Activated CD4-positive, alpha-beta T cell treated with anti-CD3 and anti-CD28 coated beads, Interleukin-2, Interleukin-4, amounts not matched to agents 100 ng/mL and 50 ng/mL, durations not matched to agents 16 hours and 8 hours (primary cell): ENCODE data around the gene VEZF1.

Source experiments
- DNase-seq: peaks from one replicate; pipeline ENCODE4 v3.0.0-alpha.2; 2020; ENCODE audit warnings: low spot score

VEZF1 gene

GRCh38 chr17:57949649-57950048, 38.4 kb downstream of the VEZF1 start:
- no peak for DNase-seq

- DNase-seq: peak; percentile 12
These were observed 39.3 kb downstream of the VEZF1 start for GRCh38 chr17:57948555-57949420.

- no peak for DNase-seq
These were observed 39.9 kb downstream of the VEZF1 start for GRCh38 chr17:57948169-57948554.

GRCh38 chr17:57947369-57947768, 40.7 kb downstream of the VEZF1 start:
- DNase-seq: no peak

- peak; percentile 53 for DNase-seq
These were observed 41.2 kb downstream of the VEZF1 start for GRCh38 chr17:57946798-57947358.

- DNase-seq: no peak
These were observed 41.9 kb downstream of the VEZF1 start for GRCh38 chr17:57945996-57946797.

GRCh38 chr17:57944908-57945307, 43.1 kb downstream of the VEZF1 start:
- DNase-seq: no peak

GRCh38 chr17:57943645-57944044, 44.4 kb downstream of the VEZF1 start:
- no peak for DNase-seq

- no peak for DNase-seq
These were observed 44.9 kb downstream of the VEZF1 start for GRCh38 chr17:57943140-57943539.

- no peak for DNase-seq
These were observed 46.4 kb downstream of the VEZF1 start for GRCh38 chr17:57941384-57942370.

GRCh38 chr17:57940653-57941329, 47.3 kb downstream of the VEZF1 start:
- no peak for DNase-seq

- no peak for DNase-seq
These were observed 47.8 kb downstream of the VEZF1 start for GRCh38 chr17:57940231-57940630.

GRCh38 chr17:57939797-57940196, 48.3 kb downstream of the VEZF1 start:
- no peak for DNase-seq

- DNase-seq: no peak
These were observed 50.0 kb downstream of the VEZF1 start for GRCh38 chr17:57938061-57938502.

- no peak for DNase-seq
These were observed 50.6 kb downstream of the VEZF1 start for GRCh38 chr17:57937492-57937891.

- DNase-seq: no peak
These were observed 51.9 kb downstream of the VEZF1 start for GRCh38 chr17:57935833-57936807.

- DNase-seq: no peak
These were observed 56.4 kb downstream of the VEZF1 start for GRCh38 chr17:57931488-57932137.

- no peak for DNase-seq
These were observed 57.8 kb downstream of the VEZF1 start for GRCh38 chr17:57930239-57930638.

GRCh38 chr17:57929386-57929785, 58.7 kb downstream of the VEZF1 start:
- no peak for DNase-seq
